Measurements from ENCODE around the gene CDH4.
A peak's percentile ranks its signal among the peaks of the same experiment; 100 is the strongest.

Gene CDH4

DNA sequence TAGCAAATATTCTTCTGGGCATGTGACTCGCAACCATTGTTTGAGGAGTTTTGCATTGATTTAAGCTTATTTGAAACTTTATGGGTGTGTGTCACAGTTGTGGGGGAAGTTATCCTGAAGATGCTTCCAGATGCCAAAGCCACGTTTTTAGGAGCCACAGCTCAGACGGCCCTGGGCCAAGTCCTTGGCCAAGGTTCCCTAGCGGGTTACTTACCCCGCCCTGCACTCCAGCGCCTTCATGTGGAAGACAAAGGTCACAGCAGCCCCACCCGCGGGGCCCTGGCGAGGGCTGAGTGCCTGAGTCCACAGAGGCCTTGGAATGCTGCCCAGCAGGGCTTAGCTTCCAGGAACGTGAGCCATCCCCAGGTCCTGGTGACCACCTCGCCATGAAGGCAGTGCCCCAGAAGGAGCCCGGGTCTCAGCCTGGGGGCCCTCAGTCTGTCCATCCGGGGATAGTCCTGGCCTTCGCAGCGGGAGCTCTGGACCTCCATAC is 308.3 kb downstream of the CDH4 start:
- no peak for DNase-seq (ENCODE audit: low spot score)
- H3K4me1 ChIP-seq (ENCODE audit: control insufficient read depth in 2 of 2, insufficient read depth in 1 of 2, low read depth in 1 of 2, low read length in 2 of 2), result peaks cover 6 to 23% of the 10 kb centered on the region in 2 donors
- H3K23ac ChIP-seq (ENCODE audit: low read depth, low read length, poor library complexity), result no peak overlapping the region

DNA sequence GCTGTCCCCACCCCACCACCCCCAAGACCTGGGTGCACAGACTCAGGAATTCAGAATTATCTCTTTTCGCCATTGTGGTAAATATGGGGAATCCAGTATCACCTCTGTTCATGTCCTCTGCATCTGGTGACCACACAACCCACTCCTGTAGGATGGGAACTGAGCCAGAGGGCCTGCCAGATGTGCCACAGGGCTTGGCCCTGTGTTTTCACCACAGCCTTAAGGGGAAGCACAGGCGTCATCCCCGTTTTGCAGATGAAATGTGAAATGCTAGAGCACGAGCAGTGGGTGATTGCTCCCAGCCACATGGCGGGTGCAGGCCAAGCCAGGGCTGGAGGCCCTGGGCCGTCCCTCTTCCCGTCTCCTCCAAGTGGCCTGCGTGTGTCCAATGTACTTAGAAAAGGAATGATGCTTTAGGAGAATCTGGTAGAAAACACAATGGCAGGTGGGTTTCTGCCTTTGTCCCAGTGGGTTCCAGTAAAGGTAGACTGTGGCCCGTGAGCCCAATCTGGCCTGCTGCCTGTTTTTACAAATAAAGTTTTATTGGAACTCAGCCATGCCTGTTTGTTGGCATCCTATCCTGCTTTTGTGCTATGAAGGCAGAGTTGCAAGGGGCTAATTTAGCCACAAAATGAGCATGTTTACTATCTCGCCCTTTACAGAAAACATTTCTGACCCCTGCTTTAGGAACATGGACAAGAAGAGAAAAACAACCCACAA is 309.2 kb downstream of the CDH4 start:
- DNase-seq (ENCODE audit: low spot score), result no peak
- peak overlapping the region; percentile 97 for H2AK5ac ChIP-seq (ENCODE audit: low read depth, low read length)
- H3K9ac ChIP-seq (ENCODE audit: low read depth, low read length, poor library complexity), result peak overlapping the region; percentile 32
- H2BK15ac ChIP-seq (ENCODE audit: low read length), result peak overlapping the region; percentile 32
- H2BK120ac ChIP-seq (ENCODE audit: low read depth, low read length), result no peak overlapping the region
- WGBS, 2 donors (ENCODE audit: extremely low coverage in 2 of 2, insufficient read length in 2 of 2, insufficient replicate concordance in 1 of 2), result no CpG with 5 or more reads among the region's 10 CpGs
- peaks cover 6 to 23% of the 10 kb centered on the region in 2 donors for H3K4me1 ChIP-seq (ENCODE audit: control insufficient read depth in 2 of 2, insufficient read depth in 1 of 2, low read depth in 1 of 2, low read length in 2 of 2)
- peaks cover 2 to 8% of the 10 kb centered on the region in 2 donors for H3K9me3 ChIP-seq (replicated peaks in 1 of 2; ENCODE audit: control insufficient read depth in 2 of 2, insufficient read depth in 1 of 2, low read depth in 1 of 2, low read length in 2 of 2)
- no peaks in the 10 kb centered on the region for H3K27me3 ChIP-seq (ENCODE audit: control insufficient read depth in 3 of 3, insufficient read depth in 3 of 3, low read depth in 1 of 3, low read length in 3 of 3)
- H3K18ac ChIP-seq (ENCODE audit: low read length), result peak overlapping the region; percentile 25
- H3K36me3 ChIP-seq (replicated peaks in 1 of 2; ENCODE audit: control insufficient read depth in 2 of 2, insufficient read depth in 2 of 2, low read length in 2 of 2), result no peaks in the 10 kb centered on the region
- H3K23ac ChIP-seq (ENCODE audit: low read depth, low read length, poor library complexity), result no peak overlapping the region
- no peak overlapping the region for H3K4me2 ChIP-seq (ENCODE audit: insufficient read depth, low read length, poor library complexity, severe bottlenecking)
- H4K91ac ChIP-seq (ENCODE audit: low read depth, low read length, poor library complexity), result no peak overlapping the region
- H3K4me3 ChIP-seq (ENCODE audit: low read length in 2 of 2), result peak overlapping the region in 1 of 2 donors; percentile 51
- H2BK12ac ChIP-seq (ENCODE audit: low read length), result no peak overlapping the region
- H3K27ac ChIP-seq (replicated peaks; ENCODE audit: low read length), result no peak overlapping the region
- H3K79me1 ChIP-seq (ENCODE audit: low read depth, low read length), result no peaks in the 10 kb centered on the region
- no peak overlapping the region for H3K14ac ChIP-seq (ENCODE audit: low read length)
- H2BK5ac ChIP-seq (ENCODE audit: low read length), result no peak overlapping the region
- H3K4ac ChIP-seq (ENCODE audit: low read length), result no peak overlapping the region
- H2AFZ ChIP-seq (ENCODE audit: low read length), result no peak overlapping the region
- H4K8ac ChIP-seq (ENCODE audit: low read depth, low read length), result no peak overlapping the region

More for the DNA sequence above, 308.3 kb downstream of the CDH4 start:
- Histone ChIP-seq H4K8ac (ENCODE audit: low read depth, low read length) (no peak overlapping the region), H2BK120ac (ENCODE audit: low read depth, low read length) (peak overlapping the region; percentile 11), H3K9me3 (replicated peaks in 1 of 2; ENCODE audit: control insufficient read depth in 2 of 2, insufficient read depth in 1 of 2, low read depth in 1 of 2, low read length in 2 of 2) (peaks cover 2 to 8% of the 10 kb centered on the region in 2 donors), H4K91ac (ENCODE audit: low read depth, low read length, poor library complexity) (no peak overlapping the region), H3K27me3 (ENCODE audit: control insufficient read depth in 3 of 3, insufficient read depth in 3 of 3, low read depth in 1 of 3, low read length in 3 of 3) (no peaks in the 10 kb centered on the region), H3K4me2 (ENCODE audit: insufficient read depth, low read length, poor library complexity, severe bottlenecking) (no peak overlapping the region), H2BK12ac (ENCODE audit: low read length) (no peak overlapping the region), H3K79me1 (ENCODE audit: low read depth, low read length) (no peaks in the 10 kb centered on the region), H3K4me3 (ENCODE audit: low read length in 2 of 2) (no peak overlapping the region), H3K27ac (replicated peaks; ENCODE audit: low read length) (no peak overlapping the region), H3K14ac (ENCODE audit: low read length) (no peak overlapping the region), H3K4ac (ENCODE audit: low read length) (no peak overlapping the region), H2BK5ac (ENCODE audit: low read length) (no peak overlapping the region), H2BK15ac (ENCODE audit: low read length) (peak overlapping the region; percentile 32), H2AK5ac (ENCODE audit: low read depth, low read length) (peak overlapping the region; percentile 97), H3K18ac (ENCODE audit: low read length) (peak overlapping the region; percentile 60), H3K36me3 (replicated peaks in 1 of 2; ENCODE audit: control insufficient read depth in 2 of 2, insufficient read depth in 2 of 2, low read length in 2 of 2) (no peaks in the 10 kb centered on the region), H3K9ac (ENCODE audit: low read depth, low read length, poor library complexity) (no peak overlapping the region), H2AFZ (ENCODE audit: low read length) (no peak overlapping the region)
- no CpG with 5 or more reads among the region's 15 CpGs for WGBS, 2 donors (ENCODE audit: extremely low coverage in 2 of 2, insufficient read length in 2 of 2, insufficient replicate concordance in 1 of 2)

DNA sequence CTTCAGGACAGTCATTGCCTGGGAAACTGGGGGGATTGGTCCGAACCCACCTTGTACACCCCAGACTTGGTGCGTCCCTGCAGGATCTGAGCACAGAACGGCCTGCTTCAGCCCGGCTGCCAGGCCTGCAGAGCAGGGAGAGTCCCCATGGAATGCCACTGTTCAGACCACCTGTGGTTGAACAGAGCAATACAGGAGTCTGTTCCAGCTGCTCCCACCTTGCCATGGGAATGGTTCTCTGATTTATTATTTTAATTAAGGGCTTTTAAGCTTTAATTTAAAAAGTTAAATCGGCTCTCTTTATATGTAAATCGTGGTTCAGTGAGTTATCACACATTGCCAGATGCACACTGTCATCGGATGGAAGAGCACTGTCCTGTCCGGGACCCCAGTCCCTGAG is 310.4 kb downstream of the CDH4 start:
- peak overlapping the region; percentile 2 for H2BK12ac ChIP-seq (ENCODE audit: low read length)
- peaks cover 13 to 21% of the 10 kb centered on the region in 2 donors for H3K4me1 ChIP-seq (ENCODE audit: control insufficient read depth in 2 of 2, insufficient read depth in 1 of 2, low read depth in 1 of 2, low read length in 2 of 2)
- H4K91ac ChIP-seq (ENCODE audit: low read depth, low read length, poor library complexity), result no peak overlapping the region
- H3K14ac ChIP-seq (ENCODE audit: low read length), result no peak overlapping the region
- H4K8ac ChIP-seq (ENCODE audit: low read depth, low read length), result no peak overlapping the region
- DNase-seq (ENCODE audit: low spot score), result no peak
- no CpG with 5 or more reads among the region's 8 CpGs for WGBS, 2 donors (ENCODE audit: extremely low coverage in 2 of 2, insufficient read length in 2 of 2, insufficient replicate concordance in 1 of 2)
- H3K4me3 ChIP-seq (ENCODE audit: low read length in 2 of 2), result no peak overlapping the region
- H3K18ac ChIP-seq (ENCODE audit: low read length), result peak overlapping the region; percentile 87
- peak overlapping the region; percentile 17 for H3K4ac ChIP-seq (ENCODE audit: low read length)
- H3K9ac ChIP-seq (ENCODE audit: low read depth, low read length, poor library complexity), result no peak overlapping the region
- H3K36me3 ChIP-seq (replicated peaks in 1 of 2; ENCODE audit: control insufficient read depth in 2 of 2, insufficient read depth in 2 of 2, low read length in 2 of 2), result no peaks in the 10 kb centered on the region
- no peak overlapping the region for H3K23ac ChIP-seq (ENCODE audit: low read depth, low read length, poor library complexity)
- no peak overlapping the region for H3K4me2 ChIP-seq (ENCODE audit: insufficient read depth, low read length, poor library complexity, severe bottlenecking)
- peak overlapping the region; percentile 80 for H2AK5ac ChIP-seq (ENCODE audit: low read depth, low read length)
- H2BK5ac ChIP-seq (ENCODE audit: low read length), result peak overlapping the region; percentile 10
- no peak overlapping the region for H2BK120ac ChIP-seq (ENCODE audit: low read depth, low read length)
- H3K79me1 ChIP-seq (ENCODE audit: low read depth, low read length), result no peaks in the 10 kb centered on the region
- no peak overlapping the region for H2AFZ ChIP-seq (ENCODE audit: low read length)
- H3K27me3 ChIP-seq (ENCODE audit: control insufficient read depth in 3 of 3, insufficient read depth in 3 of 3, low read depth in 1 of 3, low read length in 3 of 3), result no peaks in the 10 kb centered on the region
- H2BK15ac ChIP-seq (ENCODE audit: low read length), result peak overlapping the region; percentile 18
- H3K9me3 ChIP-seq (replicated peaks in 1 of 2; ENCODE audit: control insufficient read depth in 2 of 2, insufficient read depth in 1 of 2, low read depth in 1 of 2, low read length in 2 of 2), result peaks cover 2 to 4% of the 10 kb centered on the region in 2 donors
- H3K27ac ChIP-seq (replicated peaks; ENCODE audit: low read length), result no peak overlapping the region

DNA sequence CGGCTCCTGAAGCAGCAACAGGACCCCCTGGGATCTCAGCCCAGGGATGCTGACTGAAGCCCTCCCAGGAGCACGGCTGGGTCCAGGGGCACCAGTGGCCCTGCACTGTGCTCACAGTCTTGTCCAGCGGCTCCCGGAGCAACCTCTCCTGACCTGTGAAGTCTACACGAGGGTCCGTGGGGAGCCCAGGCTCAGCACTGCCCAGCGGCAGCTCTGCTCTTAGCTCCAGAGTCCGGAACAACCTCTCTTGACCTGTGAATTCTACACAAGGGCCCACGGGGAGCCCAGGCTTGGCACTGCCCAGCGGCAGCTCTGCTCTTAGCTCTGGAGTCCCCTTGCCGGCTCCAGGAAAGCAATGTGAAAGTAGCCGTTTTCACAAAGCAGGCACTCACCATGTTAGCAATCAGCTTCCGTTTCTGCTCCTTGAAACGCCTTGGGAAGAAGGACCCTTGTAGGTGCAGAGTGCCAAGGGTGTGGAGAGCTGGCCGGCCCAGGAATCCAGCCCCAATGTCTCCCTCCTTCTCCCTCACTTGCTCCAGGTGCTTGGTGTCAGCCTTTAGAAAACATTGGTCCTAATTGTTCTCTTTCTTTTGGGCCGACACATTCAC is 310.9 kb downstream of the CDH4 start:
- Histone ChIP-seq H3K79me1 (ENCODE audit: low read depth, low read length) (no peaks in the 10 kb centered on the region), H2AFZ (ENCODE audit: low read length) (no peak overlapping the region), H3K18ac (ENCODE audit: low read length) (peak overlapping the region; percentile 69), H4K8ac (ENCODE audit: low read depth, low read length) (no peak overlapping the region), H4K91ac (ENCODE audit: low read depth, low read length, poor library complexity) (no peak overlapping the region), H3K36me3 (replicated peaks in 1 of 2; ENCODE audit: control insufficient read depth in 2 of 2, insufficient read depth in 2 of 2, low read length in 2 of 2) (no peaks in the 10 kb centered on the region), H3K4ac (ENCODE audit: low read length) (peak overlapping the region; percentile 17), H3K27ac (replicated peaks; ENCODE audit: low read length) (no peak overlapping the region), H3K4me2 (ENCODE audit: insufficient read depth, low read length, poor library complexity, severe bottlenecking) (no peak overlapping the region), H3K4me1 (ENCODE audit: control insufficient read depth in 2 of 2, insufficient read depth in 1 of 2, low read depth in 1 of 2, low read length in 2 of 2) (peaks cover 13 to 21% of the 10 kb centered on the region in 2 donors), H3K27me3 (ENCODE audit: control insufficient read depth in 3 of 3, insufficient read depth in 3 of 3, low read depth in 1 of 3, low read length in 3 of 3) (no peaks in the 10 kb centered on the region), H2BK5ac (ENCODE audit: low read length) (peak overlapping the region; percentile 2), H3K23ac (ENCODE audit: low read depth, low read length, poor library complexity) (no peak overlapping the region), H3K4me3 (ENCODE audit: low read length in 2 of 2) (no peak overlapping the region), H2BK120ac (ENCODE audit: low read depth, low read length) (no peak overlapping the region), H2BK12ac (ENCODE audit: low read length) (peak overlapping the region; percentile 2), H3K9me3 (replicated peaks in 1 of 2; ENCODE audit: control insufficient read depth in 2 of 2, insufficient read depth in 1 of 2, low read depth in 1 of 2, low read length in 2 of 2) (peaks cover 2 to 4% of the 10 kb centered on the region in 2 donors), H3K9ac (ENCODE audit: low read depth, low read length, poor library complexity) (no peak overlapping the region), H3K14ac (ENCODE audit: low read length) (no peak overlapping the region), H2AK5ac (ENCODE audit: low read depth, low read length) (peak overlapping the region; percentile 80), H2BK15ac (ENCODE audit: low read length) (peak overlapping the region; percentile 18)
- no CpG with 5 or more reads among the region's 16 CpGs for whole genome bisulfite sequencing, 2 donors (ENCODE audit: extremely low coverage in 2 of 2, insufficient read length in 2 of 2, insufficient replicate concordance in 1 of 2)
- no peak for DNase-seq (ENCODE audit: low spot score)
